Choroid plexus epithelial cell (primary cell): ENCODE data around the gene CDH13.

Experiments
- DNase-seq: peaks from one replicate; pipeline ENCODE4 v3.0.0-alpha.2; 2010; ENCODE audit warnings: low read depth
- H3K4me3 ChIP-seq: 2 replicates; pipeline ENCODE4 v1.5.1; 2011; ENCODE audit warnings: low read depth, mild to moderate bottlenecking, control low read depth, low read length, moderate library complexity
- TF ChIP-seq, protein P1 (sequence below): conservative IDR thresholded peaks from 2 replicates; pipeline ENCODE4 v1.5.1; 2011; ENCODE audit warnings: low read depth, mild to moderate bottlenecking, control low read depth, inconsistent platforms, low read length, moderate library complexity

Gene CDH13

DNA sequence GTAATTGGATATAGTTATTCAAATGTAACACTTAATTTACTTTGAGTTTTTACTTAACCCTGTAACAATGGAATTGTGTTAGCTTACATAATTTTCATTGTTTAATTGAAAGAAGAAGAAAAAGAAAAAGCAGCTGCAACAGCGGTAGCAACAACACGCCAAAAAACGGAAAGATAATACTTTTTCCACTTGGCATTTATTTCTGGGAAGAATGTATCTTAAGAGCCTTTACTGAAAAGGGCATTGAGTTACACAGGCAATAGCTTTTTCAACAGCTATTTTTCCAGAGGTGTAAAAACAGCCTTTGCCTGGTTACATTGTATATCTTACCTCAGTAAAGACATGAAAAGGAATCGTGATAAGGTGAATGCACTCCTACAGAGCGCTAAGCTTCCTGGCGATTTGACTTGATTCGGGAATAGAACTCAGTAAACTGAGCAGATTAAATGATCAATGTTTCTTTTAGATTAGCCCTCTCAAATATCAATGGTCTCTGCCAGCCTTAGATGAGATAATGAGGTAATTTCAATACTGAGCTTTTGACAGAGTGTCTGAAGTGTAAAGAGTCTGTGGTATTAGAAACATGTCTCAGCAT is 311.3 kb downstream of the CDH13 start:
- TF ChIP-seq, protein P1, sequence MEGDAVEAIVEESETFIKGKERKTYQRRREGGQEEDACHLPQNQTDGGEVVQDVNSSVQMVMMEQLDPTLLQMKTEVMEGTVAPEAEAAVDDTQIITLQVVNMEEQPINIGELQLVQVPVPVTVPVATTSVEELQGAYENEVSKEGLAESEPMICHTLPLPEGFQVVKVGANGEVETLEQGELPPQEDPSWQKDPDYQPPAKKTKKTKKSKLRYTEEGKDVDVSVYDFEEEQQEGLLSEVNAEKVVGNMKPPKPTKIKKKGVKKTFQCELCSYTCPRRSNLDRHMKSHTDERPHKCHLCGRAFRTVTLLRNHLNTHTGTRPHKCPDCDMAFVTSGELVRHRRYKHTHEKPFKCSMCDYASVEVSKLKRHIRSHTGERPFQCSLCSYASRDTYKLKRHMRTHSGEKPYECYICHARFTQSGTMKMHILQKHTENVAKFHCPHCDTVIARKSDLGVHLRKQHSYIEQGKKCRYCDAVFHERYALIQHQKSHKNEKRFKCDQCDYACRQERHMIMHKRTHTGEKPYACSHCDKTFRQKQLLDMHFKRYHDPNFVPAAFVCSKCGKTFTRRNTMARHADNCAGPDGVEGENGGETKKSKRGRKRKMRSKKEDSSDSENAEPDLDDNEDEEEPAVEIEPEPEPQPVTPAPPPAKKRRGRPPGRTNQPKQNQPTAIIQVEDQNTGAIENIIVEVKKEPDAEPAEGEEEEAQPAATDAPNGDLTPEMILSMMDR: no peak
- DNase-seq: no peak
- H3K4me3 ChIP-seq: no peak overlapping the region

DNA sequence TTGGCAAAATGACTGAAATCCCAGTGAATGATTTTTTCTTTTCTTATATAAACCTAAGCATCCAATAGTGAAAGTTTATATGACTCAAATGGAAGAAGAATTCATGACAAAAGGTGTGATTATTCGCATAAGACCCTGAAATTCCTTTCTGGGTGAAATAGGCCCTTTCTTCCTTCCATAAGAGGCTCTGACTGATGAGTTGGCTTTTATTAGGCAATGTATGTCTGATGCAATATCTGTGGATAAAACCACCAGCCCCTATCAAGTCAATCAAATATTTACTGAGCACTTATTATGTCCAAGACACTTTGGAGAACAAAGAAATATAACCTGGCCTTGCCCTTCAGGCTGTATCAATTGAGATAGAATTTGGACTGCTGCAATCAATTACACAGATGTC is 316.6 kb downstream of the CDH13 start:
- DNase-seq: peak; percentile 24
- TF ChIP-seq, protein P1: no peak

DNA sequence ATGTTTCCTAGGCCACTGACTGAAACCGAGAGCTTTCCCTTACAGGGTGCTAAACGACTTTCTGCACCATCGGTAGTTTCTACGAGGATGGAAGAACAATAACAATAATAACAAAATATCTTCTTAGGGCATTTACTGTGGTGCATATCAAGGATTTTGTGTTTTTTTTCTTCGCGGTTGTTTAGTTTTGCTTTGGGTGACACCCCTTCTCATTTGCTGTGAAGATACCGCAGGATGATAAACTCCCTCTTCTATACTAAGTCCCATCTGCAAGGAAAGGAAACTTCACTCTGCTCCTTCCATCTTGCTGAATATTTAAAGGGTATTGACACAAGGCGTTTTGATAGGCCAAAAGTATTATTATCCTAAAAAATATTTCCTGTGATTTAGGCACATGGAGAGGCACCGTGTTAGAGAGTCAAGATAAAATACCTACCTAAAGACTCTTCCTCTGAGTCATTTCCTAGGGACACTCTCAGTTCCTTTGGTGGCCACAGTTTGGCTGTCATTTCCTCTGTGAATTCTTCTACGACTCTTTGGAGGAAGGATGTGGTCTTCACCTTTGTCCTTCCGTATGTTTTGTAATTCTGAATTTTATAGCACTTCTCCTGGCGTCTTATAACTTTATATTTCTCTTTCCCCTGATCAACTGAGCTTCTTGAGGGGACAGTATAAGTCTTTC is 318.8 kb downstream of the CDH13 start:
- TF ChIP-seq, protein P1: no peak
- DNase-seq: no peak
- no peak overlapping the region for H3K4me3 ChIP-seq

More for the DNA sequence above, 316.6 kb downstream of the CDH13 start:
- no peak overlapping the region for H3K4me3 ChIP-seq

DNA sequence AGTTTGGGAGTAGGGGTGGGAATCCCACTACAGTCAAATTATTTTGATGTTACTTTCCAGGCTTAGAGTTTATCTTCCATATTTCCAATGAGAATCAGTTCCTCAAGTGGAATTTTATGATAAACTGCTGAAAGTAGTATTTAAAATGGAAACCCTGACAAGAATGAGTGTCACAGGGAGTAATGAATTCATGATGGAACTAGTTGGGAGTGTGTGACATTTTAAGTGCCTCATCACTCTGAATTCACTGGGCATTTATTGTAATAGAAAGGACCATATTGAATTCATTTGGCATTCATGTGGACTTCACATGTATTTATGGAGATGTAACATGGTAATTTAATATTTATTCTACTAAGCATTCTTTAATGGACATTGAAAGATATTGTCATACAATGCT is 320.9 kb downstream of the CDH13 start:
- TF ChIP-seq, protein P1: no peak
- DNase-seq: no peak
- no peak overlapping the region for H3K4me3 ChIP-seq

DNA sequence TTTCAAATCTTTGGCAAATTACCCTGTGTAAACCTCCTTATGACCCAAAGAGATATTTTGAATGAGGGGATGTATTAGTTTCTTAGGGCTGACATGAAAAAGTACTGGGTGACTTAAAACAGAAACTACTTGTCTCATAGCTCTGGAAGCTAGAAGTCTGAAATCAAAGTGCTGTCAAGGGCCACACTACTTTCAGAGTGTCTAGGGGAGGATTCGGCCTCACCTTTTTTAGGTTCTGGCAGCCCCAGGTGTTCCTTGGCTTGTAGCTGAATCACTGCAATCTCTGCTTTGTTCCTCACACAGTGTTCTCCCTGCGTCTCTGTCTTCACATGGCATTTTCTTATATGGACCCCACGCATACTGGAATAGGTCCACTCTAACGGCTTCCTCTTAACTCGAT is 322.2 kb downstream of the CDH13 start:
- DNase-seq: no peak
- TF ChIP-seq, protein P1: no peak
- H3K4me3 ChIP-seq: no peak overlapping the region

DNA sequence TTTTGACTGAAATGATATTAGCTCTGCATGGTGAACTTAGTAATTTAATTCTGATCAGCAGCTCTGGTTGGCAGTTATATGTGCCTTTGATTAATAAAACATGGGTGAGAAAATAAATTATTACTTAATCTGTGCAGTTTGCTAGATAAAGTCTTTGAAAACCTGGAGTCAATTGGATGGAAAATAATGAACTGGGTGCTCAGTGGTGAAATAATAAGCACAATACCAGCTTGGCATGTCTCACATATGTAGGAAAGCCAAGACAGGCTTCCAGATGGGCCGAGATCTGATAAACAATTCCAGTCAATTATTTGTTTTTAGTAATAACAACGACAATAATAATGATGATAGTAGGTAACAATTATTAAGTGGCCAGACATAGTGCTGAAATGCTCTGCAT is 326.7 kb downstream of the CDH13 start:
- DNase-seq: no peak
- TF ChIP-seq, protein P1: no peak
- H3K4me3 ChIP-seq: no peak overlapping the region
